Activated CD4-positive, CD25-positive, alpha-beta regulatory T cell (primary cell): ENCODE results near the gene RAB39B.
A peak's percentile ranks its signal among the peaks of the same experiment; 100 is the strongest.
"Not testable (repeated sequence)": the region's sequence is repeated elsewhere in the genome, so short reads cannot be mapped to it uniquely, and the experiment has no call there.

Experiments used
- DNase-seq, 4 experiments: peaks; one replicate each; lab custom pipeline; 2025; lab: John Stamatoyannopoulos, UW

RAB39B gene

DNA sequence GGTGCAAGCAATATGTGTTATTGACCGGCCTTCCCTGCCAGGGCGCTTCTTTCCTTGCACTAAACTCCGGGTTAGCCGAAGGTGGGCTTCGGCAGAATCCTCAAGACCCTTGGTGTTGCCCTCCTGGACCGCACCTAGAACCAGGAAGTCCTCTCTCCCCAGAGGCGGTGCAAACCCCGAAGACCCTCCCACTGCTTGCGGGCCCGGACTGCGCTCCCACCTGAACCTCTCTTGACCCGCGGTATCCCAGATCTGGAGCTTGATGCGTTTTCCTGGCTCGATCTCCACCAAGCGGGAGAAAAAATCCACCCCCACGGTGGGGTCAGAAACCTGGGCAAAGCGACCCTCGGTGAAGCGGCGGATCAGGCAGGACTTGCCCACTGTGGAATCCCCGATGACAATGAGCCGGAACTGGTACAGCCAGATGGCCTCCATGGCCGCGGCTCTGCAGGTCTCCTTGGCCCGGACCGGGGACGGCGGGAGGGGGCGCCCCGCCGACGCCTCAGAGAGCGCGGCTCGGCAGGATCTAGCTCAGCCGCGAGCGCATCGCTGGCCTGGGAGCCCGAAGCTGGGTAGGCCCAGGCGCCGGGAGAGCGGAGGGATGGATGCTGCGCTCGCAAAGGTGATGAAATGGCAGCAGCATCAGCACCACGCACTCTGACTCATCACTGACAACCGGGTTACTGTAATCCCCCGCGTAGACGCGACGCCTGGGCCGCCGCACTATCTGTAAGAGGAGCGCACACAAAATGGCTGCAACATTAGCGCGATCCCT lies at the start of gene RAB39B:
RAB39B (minus strand) TSS at position 638 of the 775 bp plus-strand sequence; CDS start at position 435, 203 bp downstream.
- DNase-seq = peak; percentile 16 to 47 (median 40)

- no peak for DNase-seq
Observed at GRCh38 chrX:155313766-155314165, 49.5 kb upstream of the RAB39B start.

DNA sequence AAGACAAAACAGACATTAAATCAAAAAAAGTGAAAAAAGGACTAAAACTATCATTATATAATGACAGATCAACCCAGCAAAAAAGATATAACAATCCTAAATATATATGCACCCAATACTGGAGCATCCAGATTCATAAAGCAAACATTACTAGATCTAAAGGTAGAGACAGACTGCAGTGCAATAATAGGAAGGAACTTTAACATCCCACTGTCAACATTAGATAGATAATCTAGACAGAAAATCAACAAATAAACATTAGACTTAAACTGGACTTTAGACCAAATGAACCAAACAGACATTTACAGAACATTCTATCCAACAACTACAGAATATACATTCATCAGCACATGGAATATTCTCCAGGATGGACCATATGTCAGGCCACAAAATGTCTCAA lies 29.5 kb upstream of the RAB39B start:
- no peak for DNase-seq

DNA sequence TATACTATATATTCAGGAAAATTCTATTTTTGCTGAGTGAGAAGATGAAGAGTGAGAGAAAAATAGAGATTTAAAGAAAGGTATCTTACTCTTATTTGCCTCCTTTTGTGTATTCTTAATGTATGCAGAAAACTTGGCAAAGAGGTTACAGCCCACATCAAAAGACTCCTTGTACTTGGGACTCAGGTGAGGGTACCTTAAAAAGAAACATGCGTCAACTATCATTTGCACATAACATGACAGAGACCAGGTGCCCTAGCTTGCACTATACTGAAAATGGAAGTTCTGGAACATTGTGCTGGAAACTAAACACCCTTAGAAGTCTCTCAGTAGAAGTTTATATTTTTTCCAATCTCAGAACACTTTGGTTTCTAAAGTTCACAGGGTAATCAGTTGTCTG lies 15.6 kb upstream of the RAB39B start:
- DNase-seq = no peak

DNA sequence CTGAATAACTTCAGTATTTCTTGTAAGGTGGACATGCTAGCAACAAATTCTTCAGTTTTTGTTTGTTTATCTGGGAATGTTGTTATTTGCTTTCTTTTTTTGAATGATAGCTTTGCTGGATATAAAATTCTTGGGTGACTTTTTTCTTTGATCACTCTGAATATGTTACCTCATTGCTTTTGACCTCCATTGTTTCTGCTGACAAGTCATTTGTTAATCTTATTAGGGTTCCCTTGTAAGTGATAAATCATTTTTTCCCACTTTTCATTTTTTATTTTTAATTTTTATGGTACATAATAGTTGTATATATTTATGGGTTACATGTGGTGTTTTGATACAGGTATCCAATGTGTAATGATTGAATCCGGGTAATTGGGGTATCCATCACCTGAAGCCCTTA lies 6.7 kb upstream of the RAB39B start:
- no peak for DNase-seq

DNA sequence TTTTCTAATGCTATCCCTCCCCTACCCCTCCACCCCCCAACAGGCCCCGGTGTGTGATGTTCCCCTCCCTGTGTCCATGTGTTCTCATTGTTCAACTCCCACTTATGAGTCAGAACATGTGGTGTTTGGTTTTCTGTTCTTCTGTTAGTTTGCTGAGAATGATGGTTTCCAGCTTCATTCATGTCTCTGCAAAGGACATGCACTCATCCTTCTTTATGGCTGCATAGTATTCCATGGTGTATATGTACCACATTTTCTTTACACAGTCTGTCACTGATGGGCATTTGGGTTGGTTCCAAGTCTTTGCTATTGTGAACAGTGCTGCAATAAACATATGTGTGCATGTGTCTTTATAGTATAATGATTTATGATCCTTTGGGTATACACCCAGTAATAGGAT lies 3.7 kb upstream of the RAB39B start:
- not testable (repeated sequence) for DNase-seq

DNA sequence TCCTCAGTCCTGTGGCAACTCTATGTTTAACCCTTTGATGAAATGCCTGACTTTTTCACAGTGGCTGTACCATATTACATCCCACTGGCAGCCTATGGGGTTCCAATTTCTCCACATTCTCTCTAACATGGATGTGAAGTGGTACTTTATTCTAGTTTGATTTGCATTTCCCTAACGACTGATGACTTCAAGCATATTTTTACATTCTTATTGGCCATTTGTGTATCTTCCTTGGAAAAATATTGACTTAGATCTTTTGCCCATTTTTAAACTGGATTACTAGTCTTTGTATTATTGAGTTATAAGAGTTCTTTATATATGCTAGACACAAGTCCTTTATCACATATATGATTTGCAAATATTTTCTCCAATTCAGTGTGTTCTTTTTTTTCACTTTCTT lies 2.1 kb upstream of the RAB39B start:
- DNase-seq = no peak

GRCh38 chrX:155262970-155263754 lies 1.1 kb downstream of the RAB39B start:
- no peak for DNase-seq

DNA sequence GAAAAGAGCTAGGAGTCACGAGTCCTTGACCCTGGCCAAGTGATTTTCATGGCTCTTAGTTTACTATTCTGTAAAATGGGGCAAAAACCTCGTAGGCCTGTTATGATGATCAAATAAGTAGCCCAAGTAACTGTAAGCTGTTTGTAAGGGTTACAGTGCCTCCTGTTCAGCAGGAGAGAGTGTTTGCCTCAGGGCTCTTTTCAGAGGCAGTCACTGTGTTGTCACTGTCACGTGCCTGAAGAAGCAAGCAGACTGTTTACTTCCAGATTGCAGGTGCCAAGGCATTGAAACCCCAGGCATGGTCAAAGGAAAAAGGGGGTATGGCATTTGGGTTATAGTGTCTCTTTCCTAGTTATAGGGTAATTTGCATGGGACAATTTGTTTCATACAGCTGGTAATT lies 4.5 kb downstream of the RAB39B start:
- no peak for DNase-seq

DNA sequence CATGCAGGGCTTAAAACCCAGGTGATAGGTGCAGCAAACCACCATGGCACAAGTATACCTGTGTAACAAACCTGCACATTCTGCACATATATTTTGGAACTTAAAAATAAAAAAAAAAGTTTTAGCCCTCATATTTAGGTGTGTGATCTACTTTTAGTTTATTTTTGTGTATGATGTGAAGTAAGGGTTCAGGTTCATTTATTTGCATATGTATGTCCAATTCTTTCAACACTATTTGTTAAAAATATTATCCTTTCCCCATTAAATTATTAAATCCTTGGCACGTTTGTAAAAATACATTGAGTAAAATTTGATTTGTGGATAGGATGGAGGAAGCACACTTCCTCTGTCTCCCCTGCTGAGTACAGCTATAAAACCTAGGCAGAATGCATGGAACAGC lies 12.9 kb downstream of the RAB39B start:
- no peak for DNase-seq

- no peak for DNase-seq
Observed at GRCh38 chrX:155247497-155247896, 16.8 kb downstream of the RAB39B start.

DNA sequence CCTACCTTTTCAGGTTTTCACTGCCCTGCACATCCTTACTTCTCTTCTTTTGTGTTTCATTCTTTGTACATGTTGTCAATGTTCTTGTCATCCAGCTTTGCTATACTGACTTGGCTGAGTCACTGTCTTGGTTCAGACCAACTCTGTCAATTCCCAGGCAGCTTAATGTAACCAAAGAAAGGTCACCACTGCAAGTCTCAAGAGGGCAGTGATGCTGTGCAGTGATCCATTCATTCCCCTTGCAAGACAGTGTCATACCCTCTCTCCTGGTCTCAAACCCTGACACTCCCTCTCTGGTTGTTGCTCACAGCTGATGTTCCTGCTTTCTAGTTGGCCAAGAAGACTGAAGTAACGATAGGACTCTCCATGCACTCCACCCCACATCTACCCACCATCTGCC lies 17.5 kb downstream of the RAB39B start:
- no peak for DNase-seq

GRCh38 chrX:155242300-155242699 lies 22.0 kb downstream of the RAB39B start:
- no peak for DNase-seq

- no peak for DNase-seq
Observed at GRCh38 chrX:155237719-155238118, 26.6 kb downstream of the RAB39B start.

- no peak for DNase-seq
Observed at GRCh38 chrX:155235891-155236290, 28.4 kb downstream of the RAB39B start.

DNA sequence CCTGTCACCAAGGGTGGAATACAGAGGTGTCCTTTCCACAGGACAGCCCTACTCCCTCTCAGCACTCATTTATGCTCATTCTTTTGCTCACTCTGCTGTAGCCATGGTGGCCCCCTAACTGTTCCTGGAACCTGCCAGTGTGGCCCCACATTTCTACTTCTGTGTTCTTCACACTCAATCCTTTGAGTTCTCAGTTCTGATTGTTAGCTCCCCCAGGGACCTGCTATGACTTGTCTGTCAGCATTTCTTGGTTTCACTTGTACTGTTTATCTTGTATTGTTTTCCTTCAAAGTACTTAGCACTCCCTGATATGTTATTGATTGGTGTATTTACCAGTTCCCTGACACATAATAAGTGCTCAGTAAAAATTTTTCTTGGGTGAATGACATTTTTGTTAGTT lies 33.1 kb downstream of the RAB39B start:
- DNase-seq = no peak

- no peak for DNase-seq
Observed at GRCh38 chrX:155225774-155226173, 38.5 kb downstream of the RAB39B start.

DNA sequence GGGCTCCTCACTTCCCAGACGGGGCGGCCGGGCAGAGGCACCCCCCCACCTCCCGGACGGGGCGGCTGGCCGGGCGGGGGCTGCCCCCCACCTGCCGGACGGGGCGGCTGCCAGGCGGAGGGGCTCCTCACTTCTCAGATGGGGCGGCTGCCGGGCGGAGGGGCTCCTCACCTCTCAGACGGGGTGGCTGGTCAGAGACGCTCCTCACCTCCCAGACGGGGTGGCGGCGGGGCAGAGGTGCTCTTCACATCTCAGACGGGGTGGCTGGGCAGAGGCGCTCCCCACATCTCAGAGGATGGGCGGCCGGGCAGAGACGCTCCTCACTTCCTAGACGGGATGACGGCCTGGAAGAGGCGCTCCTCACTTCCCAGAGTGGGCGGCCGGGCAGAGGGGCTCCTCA lies 40.5 kb downstream of the RAB39B start:
- DNase-seq = not testable (repeated sequence)

DNA sequence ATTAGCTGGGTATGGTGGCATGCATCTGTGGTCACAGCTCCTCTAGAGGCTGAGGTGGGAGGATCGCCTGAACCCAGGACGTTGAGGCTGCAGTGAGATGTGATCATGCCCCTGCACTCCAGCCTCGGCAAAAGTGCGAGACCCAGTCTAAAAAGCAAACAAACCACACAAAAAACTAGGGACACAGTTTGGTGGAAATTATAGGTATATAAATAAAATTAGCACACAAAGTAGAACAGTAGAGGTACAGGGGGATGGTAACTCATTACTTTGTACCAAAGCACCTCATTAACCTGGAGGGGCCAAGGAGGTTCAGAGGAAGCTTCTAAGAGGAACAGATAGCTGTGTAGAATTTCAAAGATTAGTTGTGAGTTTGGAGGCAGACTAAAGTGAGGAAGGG lies 42.9 kb downstream of the RAB39B start:
- no peak for DNase-seq

- no peak for DNase-seq
Observed at GRCh38 chrX:155218777-155219176, 45.5 kb downstream of the RAB39B start.

DNA sequence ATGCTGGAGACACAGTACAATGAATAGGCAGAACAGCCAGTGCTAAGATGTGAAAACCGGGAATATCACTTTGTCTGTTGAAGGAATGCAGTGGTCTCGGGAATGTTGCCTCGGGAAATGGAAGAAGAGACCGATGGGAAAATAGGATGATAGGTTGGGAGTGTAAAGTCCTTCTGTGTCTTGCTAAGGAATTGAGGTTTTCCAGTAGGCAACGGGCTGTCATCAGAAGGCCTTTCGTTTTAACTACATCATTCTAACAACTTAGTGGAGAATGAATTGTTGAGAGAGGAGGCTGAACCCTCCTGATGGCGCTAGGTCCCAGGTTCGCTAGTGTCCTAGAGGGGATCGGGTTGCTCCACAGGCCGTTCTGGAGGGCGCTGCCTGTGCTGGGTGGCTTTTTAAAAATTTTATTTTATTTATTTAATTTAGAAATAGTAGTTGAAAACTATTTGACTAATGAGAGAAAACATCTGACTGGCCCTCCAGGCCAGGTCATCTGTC lies 47.3 kb downstream of the RAB39B start:
- no peak for DNase-seq

GRCh38 chrX:155216179-155216939 lies 47.9 kb downstream of the RAB39B start, which contains the start of gene VBP1:
TSS of gene VBP1 (plus strand) at chrX:155216460. CDS start at chrX:155216483, 23 bp downstream.
- peak; percentile 62 to 74 (median 72) for DNase-seq
